ENCODE data around the gene PYGO1.
A peak's percentile ranks its signal among the peaks of the same experiment; 100 is the strongest.
"Not testable (repeated sequence)": the region's sequence is repeated elsewhere in the genome, so short reads cannot be mapped to it uniquely, and the experiment has no call there.

PYGO1 gene

DNA sequence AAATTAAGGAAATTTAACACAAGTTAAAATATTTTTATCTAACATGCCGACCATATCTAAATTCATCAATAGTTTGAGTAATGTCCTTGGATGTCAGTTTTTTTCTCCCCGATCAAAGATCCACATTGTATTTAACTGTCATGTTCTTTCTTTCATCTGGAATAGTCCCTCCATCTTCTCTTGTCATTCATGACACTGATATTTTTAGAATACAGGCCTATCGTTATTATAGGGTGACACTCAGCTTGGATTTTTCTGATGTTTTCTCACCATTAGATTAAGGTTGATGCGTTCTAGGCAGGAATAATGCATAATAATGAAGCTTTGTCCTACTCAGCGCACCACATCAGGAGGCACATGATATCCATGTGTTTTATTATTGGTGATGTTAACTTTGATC lies 13.2 kb upstream of the PYGO1 start:
- DNase-seq (ENCODE audit: low spot score): no peak
- TF ChIP-seq, protein P1, sequence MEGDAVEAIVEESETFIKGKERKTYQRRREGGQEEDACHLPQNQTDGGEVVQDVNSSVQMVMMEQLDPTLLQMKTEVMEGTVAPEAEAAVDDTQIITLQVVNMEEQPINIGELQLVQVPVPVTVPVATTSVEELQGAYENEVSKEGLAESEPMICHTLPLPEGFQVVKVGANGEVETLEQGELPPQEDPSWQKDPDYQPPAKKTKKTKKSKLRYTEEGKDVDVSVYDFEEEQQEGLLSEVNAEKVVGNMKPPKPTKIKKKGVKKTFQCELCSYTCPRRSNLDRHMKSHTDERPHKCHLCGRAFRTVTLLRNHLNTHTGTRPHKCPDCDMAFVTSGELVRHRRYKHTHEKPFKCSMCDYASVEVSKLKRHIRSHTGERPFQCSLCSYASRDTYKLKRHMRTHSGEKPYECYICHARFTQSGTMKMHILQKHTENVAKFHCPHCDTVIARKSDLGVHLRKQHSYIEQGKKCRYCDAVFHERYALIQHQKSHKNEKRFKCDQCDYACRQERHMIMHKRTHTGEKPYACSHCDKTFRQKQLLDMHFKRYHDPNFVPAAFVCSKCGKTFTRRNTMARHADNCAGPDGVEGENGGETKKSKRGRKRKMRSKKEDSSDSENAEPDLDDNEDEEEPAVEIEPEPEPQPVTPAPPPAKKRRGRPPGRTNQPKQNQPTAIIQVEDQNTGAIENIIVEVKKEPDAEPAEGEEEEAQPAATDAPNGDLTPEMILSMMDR (IDR thresholded peaks at IDR 0.05; ENCODE audit: extremely low read depth, insufficient read depth, missing control alignments): no peak
- in situ Hi-C loops (cut with MboI; ENCODE audit: low pct_unique_long_range_greater_than_20kb, low sequenced_read_pairs, unreplicated experiment): no loop called here

DNA sequence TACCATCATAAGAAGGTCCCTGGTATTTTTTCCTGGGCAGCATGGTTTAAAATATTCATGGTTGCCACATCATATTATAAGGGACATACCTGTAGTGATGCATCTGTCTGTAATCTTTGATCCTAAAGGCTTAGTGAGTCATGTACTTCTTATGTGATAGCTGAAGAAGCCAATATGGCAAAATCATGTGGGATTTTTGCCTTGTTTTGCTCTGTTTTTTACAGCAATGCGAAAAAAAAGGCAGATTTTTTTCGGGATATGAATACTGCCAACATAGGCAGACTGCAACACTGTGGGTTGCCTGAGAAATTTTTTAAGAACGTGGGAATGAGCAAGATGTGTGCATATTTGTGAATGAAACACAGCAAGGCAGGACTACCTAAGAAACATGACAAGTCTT lies 11.3 kb upstream of the PYGO1 start:
- TF ChIP-seq, protein P1 (IDR thresholded peaks at IDR 0.05; ENCODE audit: extremely low read depth, insufficient read depth, missing control alignments): no peak
- no peak for DNase-seq (ENCODE audit: low spot score)
- in situ Hi-C loops (cut with MboI; ENCODE audit: low pct_unique_long_range_greater_than_20kb, low sequenced_read_pairs, unreplicated experiment): no loop called here

DNA sequence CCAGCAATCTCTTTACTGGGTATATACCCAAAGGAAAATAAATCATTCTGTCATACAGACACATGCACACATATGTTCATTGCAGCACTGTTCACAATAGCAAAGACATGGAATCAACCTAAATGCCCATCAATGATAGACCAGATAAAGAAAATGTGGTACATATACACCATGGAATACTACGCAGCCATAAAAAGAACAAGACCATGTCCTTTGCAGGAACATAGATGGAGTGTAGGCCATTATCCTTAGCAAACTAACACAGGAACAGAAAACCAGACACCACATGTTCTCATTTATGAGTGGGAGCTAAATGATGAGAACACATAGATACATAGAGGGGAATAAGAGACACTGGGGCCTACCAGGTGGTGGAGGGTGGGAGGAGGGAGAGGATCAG lies 4.9 kb upstream of the PYGO1 start:
- in situ Hi-C loops (cut with MboI; ENCODE audit: low pct_unique_long_range_greater_than_20kb, low sequenced_read_pairs, unreplicated experiment); DNase-seq (ENCODE audit: low spot score): not testable (repeated sequence)

DNA sequence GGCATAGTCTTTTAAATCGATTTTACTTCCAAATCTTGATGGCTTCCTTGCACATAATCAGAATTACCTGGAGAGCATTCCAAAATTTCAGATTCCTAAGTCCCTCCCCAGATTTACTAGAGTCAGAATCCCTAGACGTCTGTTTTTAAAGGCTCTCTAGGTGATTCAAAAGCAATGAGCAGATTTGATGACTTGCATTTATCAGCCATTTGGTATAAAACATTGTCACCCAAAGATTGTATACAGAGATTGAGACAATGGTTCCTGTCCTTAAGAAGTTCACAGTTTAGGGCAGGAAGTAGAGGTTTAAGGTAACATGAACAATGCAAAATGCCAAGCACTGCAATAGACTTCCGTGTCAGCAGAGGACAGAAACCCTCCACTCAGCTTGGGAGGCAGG lies 2.6 kb upstream of the PYGO1 start:
- TF ChIP-seq, protein P1 (IDR thresholded peaks at IDR 0.05; ENCODE audit: extremely low read depth, insufficient read depth, missing control alignments): no peak
- in situ Hi-C loops (cut with MboI; ENCODE audit: low pct_unique_long_range_greater_than_20kb, low sequenced_read_pairs, unreplicated experiment): no loop called here
- DNase-seq (ENCODE audit: low spot score): no peak

DNA sequence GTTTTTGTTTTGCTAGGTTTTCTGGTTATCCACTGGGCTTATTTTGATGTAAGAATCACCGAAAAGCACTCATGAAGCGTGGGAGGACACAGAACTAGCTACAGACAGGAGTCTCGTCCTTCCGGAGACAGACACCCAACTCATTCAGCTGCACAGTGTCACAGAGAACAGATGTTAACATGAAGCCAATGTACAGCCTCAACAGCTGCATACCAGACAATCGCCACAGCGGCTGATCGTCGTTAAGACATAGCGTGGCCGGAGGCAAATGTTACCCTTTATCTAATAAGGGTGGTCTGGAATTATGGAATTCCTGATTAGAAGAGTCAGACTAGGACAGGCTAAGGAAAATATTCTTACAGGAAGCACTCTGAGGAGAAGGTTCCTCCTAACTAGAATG lies 1.1 kb upstream of the PYGO1 start:
- no peak for DNase-seq (ENCODE audit: low spot score)
- TF ChIP-seq, protein P1 (IDR thresholded peaks at IDR 0.05; ENCODE audit: extremely low read depth, insufficient read depth, missing control alignments): no peak
- in situ Hi-C loops (cut with MboI; ENCODE audit: low pct_unique_long_range_greater_than_20kb, low sequenced_read_pairs, unreplicated experiment): no loop called here

DNA sequence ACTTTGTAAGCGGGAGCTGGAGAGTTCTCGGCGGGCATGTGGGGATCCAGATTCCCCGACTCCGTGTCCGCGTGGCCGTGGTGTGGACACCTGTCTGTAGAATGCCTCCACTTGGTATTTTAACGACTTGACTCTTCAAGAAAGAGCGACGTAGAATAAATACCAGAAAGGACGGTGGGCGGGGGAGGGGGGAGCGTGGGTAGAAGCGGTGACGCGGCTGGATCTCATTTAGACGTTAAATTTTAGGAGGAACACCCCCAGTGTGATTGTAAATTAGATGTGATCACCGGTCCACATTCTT lies 620 bp upstream of the PYGO1 start:
- TF ChIP-seq, protein P1 (IDR thresholded peaks at IDR 0.05; ENCODE audit: extremely low read depth, insufficient read depth, missing control alignments): no peak
- in situ Hi-C loops (cut with MboI; ENCODE audit: low pct_unique_long_range_greater_than_20kb, low sequenced_read_pairs, unreplicated experiment): no loop called here
- DNase-seq (ENCODE audit: low spot score): no peak

DNA sequence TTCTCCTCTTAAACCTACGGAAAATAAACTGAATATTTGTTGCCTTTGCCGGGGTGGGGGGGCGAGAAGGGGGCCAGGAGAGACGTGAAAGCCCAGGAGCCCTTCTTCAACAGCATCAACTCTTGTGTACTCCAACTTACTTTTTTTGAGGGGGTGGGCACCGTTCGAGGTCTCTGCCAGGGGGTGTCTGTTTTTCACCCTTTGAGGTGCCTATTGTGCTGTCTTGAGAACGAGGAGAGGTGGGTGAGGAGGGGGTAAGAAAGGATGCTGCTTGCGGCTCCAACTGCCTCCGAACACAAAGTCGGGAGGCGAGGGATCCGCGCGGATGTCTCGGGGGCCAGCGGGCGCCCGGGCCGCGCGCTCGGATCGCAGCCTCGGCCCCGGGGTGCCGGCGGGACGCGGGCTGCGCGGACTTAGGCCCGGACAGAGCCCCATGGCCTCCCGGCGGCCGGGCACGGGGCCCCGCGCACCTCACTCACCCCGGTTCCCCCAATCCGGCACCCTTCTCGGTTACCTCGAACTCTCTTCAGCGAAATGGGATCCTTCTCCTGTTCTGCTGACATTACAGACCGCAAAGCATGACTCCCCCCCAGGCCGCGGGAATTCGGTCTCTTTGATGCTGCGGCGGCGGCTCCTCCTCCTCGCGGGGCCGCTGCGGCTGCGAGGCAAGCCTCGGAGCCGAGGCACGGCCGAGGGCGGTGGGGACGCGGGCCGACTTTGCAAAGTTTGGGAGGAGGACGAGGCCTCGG lies 650 bp downstream of the PYGO1 start:
- TF ChIP-seq, protein P1 (IDR thresholded peaks at IDR 0.05; ENCODE audit: extremely low read depth, insufficient read depth, missing control alignments): no peak
- peak; percentile 17 for DNase-seq (ENCODE audit: low spot score)
- in situ Hi-C loops (cut with MboI; ENCODE audit: low pct_unique_long_range_greater_than_20kb, low sequenced_read_pairs, unreplicated experiment): no loop called here

All from GM13977 (cell line).